GM19438 (cell line): ENCODE measurements around the gene MAN1A1.
A peak's percentile ranks its signal among the peaks of the same experiment; 100 is the strongest.

ENCODE experiments used
- ATAC-seq: cut with Tn5 transposase; IDR thresholded peaks from one replicate; pipeline ENCODE4 v1.9.1; 2021; ENCODE audit warnings: low read depth; ENCODE audit not compliant: unreplicated experiment

The MAN1A1 gene

GRCh38 chr6:119241540-119242309 lies 107.8 kb downstream of the MAN1A1 start:
- no peak for ATAC-seq

GRCh38 chr6:119241111-119241465 lies 108.5 kb downstream of the MAN1A1 start:
- peak; percentile 82 for ATAC-seq

DNA sequence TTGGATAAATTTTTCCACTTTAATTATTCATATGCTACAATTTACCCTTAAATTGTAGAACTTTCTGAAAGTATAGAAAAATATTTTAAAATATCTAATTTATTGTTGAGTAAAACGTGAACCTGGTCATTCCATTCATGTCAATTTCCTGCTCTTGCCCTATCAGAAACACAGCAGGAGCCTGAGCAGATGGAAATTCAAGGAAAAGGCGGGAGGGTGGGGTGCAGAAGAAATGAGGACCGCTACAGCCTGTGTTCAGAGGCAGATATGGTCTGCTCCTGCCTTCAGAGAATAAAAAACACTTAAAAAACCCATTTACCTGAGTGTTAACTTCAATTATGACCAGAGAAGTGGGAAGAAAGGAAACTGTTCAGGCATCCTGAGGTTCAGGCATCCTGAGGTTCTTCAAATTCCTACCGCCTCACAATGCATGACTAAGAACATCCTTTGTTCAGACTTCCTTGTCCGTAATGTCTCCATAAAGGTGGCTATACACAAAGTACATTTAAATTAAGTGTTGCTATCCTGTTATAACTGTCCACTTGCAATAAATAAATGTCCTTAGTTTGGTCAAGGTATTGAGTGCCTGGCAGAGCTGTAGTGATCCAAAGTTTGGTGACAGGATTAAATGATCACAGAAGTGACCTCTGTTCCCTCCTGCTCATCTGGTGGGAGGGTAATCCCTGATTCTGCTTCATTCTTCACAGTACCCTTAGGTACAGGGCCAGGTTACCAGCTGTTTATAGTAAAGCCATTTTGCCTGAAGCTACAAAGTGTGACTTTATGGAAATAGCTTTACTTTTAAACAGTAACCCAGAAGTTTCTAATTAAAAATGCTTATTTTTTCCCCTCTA lies 109.1 kb downstream of the MAN1A1 start:
- ATAC-seq: peak; percentile 37

- ATAC-seq: no peak
These were observed 112.3 kb downstream of the MAN1A1 start for GRCh38 chr6:119237177-119237715.

- ATAC-seq: no peak
These were observed 114.6 kb downstream of the MAN1A1 start for GRCh38 chr6:119234941-119235340.

- no peak for ATAC-seq
These were observed 115.1 kb downstream of the MAN1A1 start for GRCh38 chr6:119234457-119234856.

DNA sequence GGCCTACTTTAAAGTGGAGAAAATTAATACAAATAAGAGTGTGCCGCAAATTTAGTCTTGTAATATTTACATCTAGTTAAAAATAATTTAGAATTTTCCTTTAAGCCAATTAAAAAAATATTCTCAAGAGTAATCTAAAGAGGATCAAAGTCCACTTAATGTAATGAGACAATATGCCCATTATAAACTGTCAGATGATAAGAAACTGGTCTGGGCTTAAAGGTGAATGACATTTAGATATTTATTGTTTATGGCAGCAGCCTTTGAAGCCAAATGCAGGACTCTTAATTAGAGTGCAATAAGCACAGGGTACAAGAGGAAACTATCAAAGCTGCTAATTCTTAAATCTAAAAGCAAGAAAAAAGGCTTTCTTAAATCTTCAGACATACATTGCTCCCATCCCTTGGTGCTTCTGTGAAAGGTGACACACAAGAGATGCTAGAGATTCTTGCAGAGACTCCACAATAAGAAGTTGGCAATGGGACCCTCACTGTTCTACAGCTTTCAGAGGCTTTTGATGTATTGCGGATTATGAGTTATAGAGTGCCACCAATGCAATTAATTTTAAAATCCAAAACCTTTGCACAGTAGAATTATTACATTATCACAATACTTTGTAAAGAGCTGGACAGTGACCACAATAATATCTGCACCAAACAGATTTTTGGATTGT lies 116.1 kb downstream of the MAN1A1 start:
- ATAC-seq: no peak

DNA sequence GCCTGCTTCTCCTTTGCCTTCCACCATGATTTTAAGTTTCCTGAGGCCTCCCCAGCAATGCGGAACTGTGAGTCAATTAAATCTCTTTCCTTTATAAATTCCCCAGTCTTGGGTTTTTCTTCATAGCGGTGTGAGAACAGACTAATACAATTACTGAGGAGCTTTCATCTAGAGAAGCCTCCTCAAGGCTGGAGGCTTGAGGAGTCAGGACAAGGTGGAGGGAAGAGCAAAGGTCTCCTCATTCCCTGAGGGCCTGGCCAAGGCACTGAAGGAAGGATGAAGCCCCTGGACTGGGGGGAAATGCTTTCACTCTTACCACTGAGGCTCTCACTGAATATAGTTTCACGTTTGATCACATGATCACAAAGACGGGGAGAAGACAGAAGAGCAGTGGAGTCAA lies 118.2 kb downstream of the MAN1A1 start:
- no peak for ATAC-seq

DNA sequence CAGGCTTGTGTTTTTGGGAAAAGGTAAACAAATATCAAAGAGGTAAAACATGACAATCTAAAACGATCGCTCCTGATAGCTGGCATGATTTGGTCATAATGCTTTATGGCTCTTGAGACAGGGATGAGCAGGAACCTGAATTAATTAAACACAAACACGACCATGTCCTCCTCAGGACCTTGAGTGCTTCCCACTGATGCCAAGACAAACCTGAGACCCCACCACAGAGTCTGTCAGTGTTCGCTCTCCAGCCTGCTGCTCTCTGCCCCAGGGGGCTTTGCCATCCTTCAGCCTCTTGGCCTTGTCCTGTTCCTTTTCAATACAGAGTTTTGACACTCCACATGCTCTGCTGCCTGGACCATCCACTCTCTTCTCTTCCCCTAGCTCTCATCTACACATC lies 119.4 kb downstream of the MAN1A1 start:
- no peak for ATAC-seq

GRCh38 chr6:119227377-119227776 lies 122.2 kb downstream of the MAN1A1 start:
- no peak for ATAC-seq

DNA sequence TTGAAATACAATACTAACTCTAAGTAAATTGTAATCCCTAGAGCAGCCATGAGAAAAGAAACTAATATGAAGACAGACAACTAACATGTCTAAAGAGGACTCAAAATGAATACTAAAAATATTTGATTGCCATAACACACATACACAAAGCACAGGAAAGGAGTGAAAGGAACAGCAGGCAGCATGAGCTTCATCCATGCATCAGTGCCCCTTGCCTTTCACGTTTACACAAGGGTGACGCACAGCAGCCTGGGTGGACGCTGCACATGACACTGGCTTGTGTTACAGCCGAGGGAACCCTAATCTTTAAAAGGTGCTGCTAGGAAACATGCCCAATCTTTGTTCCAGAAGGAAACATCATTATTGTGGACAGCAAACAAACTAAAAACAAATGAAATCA lies 123.5 kb downstream of the MAN1A1 start:
- no peak for ATAC-seq

- no peak for ATAC-seq
These were observed 125.4 kb downstream of the MAN1A1 start for GRCh38 chr6:119224095-119224701.

- no peak for ATAC-seq
These were observed 129.1 kb downstream of the MAN1A1 start for GRCh38 chr6:119220452-119220851.

GRCh38 chr6:119218548-119218947 lies 131.0 kb downstream of the MAN1A1 start:
- no peak for ATAC-seq

- ATAC-seq: no peak
These were observed 133.5 kb downstream of the MAN1A1 start for GRCh38 chr6:119215885-119216590.

GRCh38 chr6:119215309-119215708 lies 134.3 kb downstream of the MAN1A1 start:
- no peak for ATAC-seq

DNA sequence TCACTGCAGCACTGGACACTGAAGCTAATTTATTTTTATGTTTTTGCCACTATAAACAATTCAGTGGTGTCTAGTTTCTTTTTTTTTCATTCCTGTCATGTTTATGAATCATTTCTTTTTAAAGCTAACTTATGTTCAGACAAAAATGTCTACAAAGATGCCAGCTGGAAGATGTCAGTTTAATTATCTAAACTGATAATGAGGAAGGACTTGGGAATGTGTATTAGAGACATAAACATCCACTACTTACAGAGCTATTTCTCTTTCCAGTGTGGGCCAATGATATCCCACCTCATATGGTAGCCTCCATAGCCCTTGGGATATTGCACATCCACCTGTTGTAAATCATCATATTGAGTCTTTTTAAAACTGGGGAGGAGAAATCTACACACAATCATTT lies 139.0 kb downstream of the MAN1A1 start:
- ATAC-seq: no peak

DNA sequence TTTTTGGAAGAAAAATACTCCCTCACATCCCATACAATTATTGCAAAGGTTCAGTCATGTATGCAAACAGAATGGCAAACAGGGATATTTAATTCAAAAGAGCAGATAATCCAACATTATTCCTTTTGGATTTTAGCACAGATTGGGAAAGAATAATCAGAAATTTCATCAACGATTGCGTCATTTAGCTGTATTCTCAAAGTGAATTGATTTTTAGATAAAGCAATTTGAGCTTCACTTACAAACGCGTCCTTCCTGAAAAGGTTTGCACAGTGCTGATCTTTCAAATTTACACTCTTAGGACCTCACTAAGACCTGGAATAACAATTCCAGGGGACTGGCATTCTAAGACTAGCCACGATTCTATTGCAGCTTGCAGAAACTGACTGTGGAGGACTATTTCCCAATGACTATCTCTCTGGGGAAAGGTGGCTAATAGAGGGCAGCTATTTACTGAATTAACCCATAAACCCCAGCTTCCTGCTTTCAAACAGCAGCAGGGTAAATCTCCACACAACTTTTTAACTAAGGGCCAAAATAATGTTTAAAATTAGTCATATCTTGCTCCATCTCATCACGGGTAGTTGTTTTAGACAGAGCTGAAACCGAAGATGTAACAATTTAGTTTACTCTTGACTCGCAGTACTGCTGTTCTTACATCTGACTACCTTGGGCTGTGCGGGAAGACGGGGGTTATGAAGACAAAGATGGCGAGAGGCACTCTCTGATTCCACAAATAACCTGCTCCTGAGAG lies 139.9 kb downstream of the MAN1A1 start:
- peak; percentile 52 for ATAC-seq

DNA sequence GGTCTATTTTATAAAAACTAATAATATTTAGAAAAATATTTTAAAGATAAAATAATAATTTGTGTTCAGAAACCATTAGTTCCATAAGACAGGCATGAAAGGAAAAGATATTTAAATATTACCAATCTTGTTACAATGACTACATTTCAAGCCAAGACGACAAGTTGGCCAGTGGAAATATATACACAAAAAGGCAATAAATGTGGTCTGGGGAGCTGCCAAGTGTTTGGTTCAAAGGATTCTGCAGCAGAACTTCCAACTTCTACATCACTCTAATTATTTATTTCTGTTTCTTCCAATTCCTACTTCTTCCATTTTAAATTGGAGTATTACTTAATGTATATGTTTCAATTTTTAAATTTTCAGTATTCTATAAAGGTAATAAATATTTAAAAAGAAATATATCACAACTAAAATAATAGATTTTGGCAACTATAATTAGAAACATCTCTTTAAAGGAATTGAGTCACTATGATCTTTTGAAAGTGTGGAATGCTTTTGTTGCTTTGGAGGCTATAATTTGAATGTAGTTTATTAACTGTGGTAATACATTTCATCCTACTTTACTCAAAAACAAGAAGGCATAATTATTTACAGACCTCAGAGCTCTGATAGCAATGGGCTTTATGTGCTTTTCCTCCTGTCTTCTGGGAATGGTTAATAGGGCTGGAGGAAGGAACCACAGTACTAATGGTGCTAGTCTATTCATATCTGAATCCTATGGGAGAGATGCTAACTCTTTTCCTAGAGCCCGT lies 141.4 kb downstream of the MAN1A1 start:
- ATAC-seq: no peak
